Measurements from ENCODE around the gene AADACL4. TPM values are rescaled to one million over a fixed set of nuclear protein-coding genes. Genes with fewer than 3 reads are reported as not detected.
"Not testable (repeated sequence)": the region's sequence is repeated elsewhere in the genome, so short reads cannot be mapped to it uniquely, and the experiment has no call there.

AADACL4 gene
- total RNA-seq, 1 donor from 2014 or later: not detected

DNA sequence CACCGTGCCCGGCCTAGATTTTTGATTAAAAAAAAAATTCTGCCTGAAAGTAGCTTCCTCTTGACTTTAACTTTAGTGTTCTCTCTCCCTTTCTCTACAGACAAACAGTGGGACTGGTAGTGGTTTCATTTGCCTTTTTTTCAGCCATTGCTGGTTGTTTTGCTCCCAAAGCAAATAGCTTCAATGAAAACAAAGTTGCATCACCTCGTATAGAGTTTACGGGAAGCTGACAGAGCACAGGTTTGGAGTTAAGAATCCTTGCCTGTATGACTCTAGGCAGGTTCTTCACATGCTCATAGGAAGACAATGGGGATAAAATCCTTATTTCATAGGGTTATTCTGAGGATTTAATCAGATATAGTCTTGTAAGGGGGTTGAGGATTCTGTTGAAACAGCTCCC is 21.6 kb downstream of the AADACL4 start:
- no peaks in the 10 kb centered on the region for H3K36me3 Mint-ChIP-seq
- H3K9me3 Mint-ChIP-seq: no peaks in the 10 kb centered on the region
- TF ChIP-seq, protein P1, sequence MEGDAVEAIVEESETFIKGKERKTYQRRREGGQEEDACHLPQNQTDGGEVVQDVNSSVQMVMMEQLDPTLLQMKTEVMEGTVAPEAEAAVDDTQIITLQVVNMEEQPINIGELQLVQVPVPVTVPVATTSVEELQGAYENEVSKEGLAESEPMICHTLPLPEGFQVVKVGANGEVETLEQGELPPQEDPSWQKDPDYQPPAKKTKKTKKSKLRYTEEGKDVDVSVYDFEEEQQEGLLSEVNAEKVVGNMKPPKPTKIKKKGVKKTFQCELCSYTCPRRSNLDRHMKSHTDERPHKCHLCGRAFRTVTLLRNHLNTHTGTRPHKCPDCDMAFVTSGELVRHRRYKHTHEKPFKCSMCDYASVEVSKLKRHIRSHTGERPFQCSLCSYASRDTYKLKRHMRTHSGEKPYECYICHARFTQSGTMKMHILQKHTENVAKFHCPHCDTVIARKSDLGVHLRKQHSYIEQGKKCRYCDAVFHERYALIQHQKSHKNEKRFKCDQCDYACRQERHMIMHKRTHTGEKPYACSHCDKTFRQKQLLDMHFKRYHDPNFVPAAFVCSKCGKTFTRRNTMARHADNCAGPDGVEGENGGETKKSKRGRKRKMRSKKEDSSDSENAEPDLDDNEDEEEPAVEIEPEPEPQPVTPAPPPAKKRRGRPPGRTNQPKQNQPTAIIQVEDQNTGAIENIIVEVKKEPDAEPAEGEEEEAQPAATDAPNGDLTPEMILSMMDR (conservative IDR thresholded peaks at IDR 0.05): no peak
- H3K4me1 Mint-ChIP-seq (ENCODE audit: unreplicated experiment): peaks cover 7% of the 10 kb centered on the region
- no peaks in the 10 kb centered on the region for H3K27me3 Mint-ChIP-seq
- no peak for DNase-seq (ENCODE audit: extremely low spot score, unreplicated experiment)
- H3K4me3 Mint-ChIP-seq: no peak overlapping the region
- no peak overlapping the region for H3K27ac Mint-ChIP-seq

DNA sequence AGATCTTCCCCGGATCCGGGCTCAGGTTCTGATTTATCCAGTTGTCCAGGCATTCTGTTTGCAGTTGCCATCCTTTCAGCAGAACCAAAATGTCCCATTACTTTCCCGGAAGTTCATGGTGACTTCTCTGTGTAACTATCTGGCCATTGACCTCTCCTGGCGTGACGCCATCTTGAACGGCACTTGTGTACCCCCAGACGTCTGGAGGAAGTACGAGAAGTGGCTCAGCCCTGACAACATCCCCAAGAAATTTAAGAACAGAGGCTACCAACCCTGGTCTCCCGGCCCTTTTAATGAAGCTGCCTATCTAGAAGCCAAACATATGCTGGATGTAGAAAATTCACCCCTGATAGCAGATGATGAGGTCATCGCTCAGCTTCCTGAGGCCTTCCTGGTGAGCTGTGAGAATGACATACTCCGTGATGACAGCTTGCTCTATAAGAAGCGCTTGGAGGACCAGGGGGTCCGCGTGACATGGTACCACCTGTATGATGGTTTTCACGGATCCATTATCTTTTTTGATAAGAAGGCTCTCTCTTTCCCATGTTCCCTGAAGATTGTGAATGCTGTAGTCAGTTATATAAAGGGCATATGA is 22.4 kb downstream of the AADACL4 start:
- H3K27ac Mint-ChIP-seq: no peak overlapping the region
- no peak for DNase-seq (ENCODE audit: extremely low spot score, unreplicated experiment)
- H3K27me3 Mint-ChIP-seq: no peaks in the 10 kb centered on the region
- no peaks in the 10 kb centered on the region for H3K36me3 Mint-ChIP-seq
- H3K4me3 Mint-ChIP-seq: no peak overlapping the region
- no peaks in the 10 kb centered on the region for H3K9me3 Mint-ChIP-seq
- TF ChIP-seq, protein P1 (conservative IDR thresholded peaks at IDR 0.05): no peak
- peaks cover 7% of the 10 kb centered on the region for H3K4me1 Mint-ChIP-seq (ENCODE audit: unreplicated experiment)

DNA sequence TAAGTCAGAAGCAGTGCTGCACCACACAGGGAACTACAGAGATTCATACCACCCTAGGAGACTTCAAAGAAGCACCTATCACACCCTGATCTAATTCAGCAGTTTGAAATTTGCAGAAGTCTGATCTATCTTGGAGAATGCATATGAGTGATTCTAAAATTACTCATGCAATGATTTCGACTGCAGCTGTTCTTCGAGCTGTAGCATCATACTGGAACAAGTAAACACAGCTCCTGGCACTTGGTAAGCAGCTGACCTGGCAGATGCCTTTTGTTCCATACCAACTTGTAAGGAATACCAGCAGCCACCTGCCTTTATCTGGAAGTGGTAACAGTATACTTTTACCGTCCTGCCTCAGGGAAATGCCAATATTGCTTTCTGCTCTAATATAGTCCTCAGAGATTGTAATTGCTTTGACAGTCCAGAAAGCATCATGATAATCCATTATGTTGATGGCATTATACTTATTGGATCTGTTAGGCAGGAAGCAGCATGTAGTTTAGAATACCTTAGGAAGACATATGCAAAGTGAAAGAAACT is 25.7 kb downstream of the AADACL4 start:
- H3K4me1 Mint-ChIP-seq (ENCODE audit: unreplicated experiment): peaks cover 7% of the 10 kb centered on the region
- TF ChIP-seq, protein P1 (conservative IDR thresholded peaks at IDR 0.05): no peak
- no peak for DNase-seq (ENCODE audit: extremely low spot score, unreplicated experiment)
- H3K4me3 Mint-ChIP-seq: no peak overlapping the region
- peaks cover 4% of the 10 kb centered on the region for H3K27me3 Mint-ChIP-seq
- H3K36me3 Mint-ChIP-seq: no peaks in the 10 kb centered on the region
- H3K27ac Mint-ChIP-seq: no peak overlapping the region
- H3K9me3 Mint-ChIP-seq: no peaks in the 10 kb centered on the region

DNA sequence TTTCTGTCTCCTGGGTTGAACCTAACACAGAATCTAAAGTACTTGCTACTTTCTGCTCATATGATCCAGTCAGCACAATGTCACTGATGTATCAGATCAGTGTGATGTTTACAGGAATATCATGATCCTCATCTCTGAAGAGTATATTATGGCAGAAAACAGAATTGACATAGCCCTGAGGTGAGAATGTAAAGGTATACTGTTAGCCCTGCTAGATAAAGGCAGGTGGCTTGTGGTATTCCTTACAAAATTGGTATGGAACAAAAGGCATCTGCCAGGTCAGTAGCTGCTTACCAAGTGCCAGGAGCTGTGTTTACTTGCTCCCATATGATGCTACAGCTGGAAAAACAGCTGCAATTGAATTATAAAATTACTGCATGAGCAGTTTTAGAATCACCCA is 30.5 kb downstream of the AADACL4 start:
- no peaks in the 10 kb centered on the region for H3K9me3 Mint-ChIP-seq
- peaks cover 8% of the 10 kb centered on the region for H3K27me3 Mint-ChIP-seq
- H3K4me3 Mint-ChIP-seq: no peak overlapping the region
- TF ChIP-seq, protein P1 (conservative IDR thresholded peaks at IDR 0.05): no peak
- no peaks in the 10 kb centered on the region for H3K36me3 Mint-ChIP-seq
- no peaks in the 10 kb centered on the region for H3K4me1 Mint-ChIP-seq (ENCODE audit: unreplicated experiment)
- DNase-seq (ENCODE audit: extremely low spot score, unreplicated experiment): no peak
- H3K27ac Mint-ChIP-seq: no peak overlapping the region

DNA sequence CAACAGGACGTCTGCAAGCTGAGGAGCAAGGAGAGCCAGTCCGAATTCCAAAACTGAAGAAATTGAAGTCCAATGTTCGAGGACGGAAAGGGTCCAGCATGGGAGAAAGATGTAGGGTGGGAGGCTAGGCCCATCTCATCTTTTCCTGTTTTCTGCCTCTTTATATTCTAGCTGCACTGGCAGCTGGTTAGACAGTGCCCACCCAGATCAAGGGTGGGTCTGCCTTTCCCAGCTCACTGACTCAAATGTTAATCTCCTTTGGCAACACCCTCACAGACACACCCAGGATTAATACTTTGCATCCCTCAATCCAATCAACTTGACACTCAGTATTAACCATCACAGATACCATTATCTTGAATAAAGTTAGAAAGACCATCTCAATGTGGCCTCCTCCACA is 32.2 kb downstream of the AADACL4 start:
- not testable (repeated sequence) for H3K27ac Mint-ChIP-seq; DNase-seq (ENCODE audit: extremely low spot score, unreplicated experiment); H3K4me3 Mint-ChIP-seq; H3K36me3 Mint-ChIP-seq; H3K9me3 Mint-ChIP-seq; H3K4me1 Mint-ChIP-seq (ENCODE audit: unreplicated experiment)
- peaks cover 11% of the 10 kb centered on the region for H3K27me3 Mint-ChIP-seq

DNA sequence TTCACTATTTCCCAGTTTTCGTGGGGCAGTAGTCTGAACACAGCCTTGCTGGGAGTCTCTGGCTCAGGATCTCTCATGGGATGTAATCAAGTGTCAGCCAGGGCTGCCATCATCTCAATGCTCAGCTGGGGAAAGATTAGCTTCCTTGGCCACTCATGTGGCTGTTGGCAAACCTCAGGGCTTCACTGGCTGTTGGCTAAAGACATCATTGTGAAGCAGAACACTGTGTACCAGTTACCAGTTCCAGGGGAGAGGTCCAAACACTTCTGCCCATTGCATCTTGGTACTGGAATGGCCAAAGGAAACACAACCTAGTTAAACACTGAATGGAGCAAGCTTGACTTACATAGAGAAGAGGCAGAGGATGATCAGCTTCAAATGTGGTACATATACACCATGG is 33.7 kb downstream of the AADACL4 start:
- H3K4me1 Mint-ChIP-seq (ENCODE audit: unreplicated experiment): no peaks in the 10 kb centered on the region
- H3K36me3 Mint-ChIP-seq: no peaks in the 10 kb centered on the region

More for the DNA sequence above, 33.7 kb downstream of the AADACL4 start:
- no peak for DNase-seq (ENCODE audit: extremely low spot score, unreplicated experiment)
- H3K9me3 Mint-ChIP-seq: no peaks in the 10 kb centered on the region
- no peak overlapping the region for H3K4me3 Mint-ChIP-seq
- H3K27me3 Mint-ChIP-seq: peaks cover 10% of the 10 kb centered on the region
- no peak overlapping the region for H3K27ac Mint-ChIP-seq
- TF ChIP-seq, protein P1 (conservative IDR thresholded peaks at IDR 0.05): no peak

All from type B pancreatic cell (in vitro differentiated cells).